GM12878 (cell line): ENCODE data around the gene TPK1.

Experiments used
- CEBPZ ChIP-seq: fragments of 150-350 bp; IDR thresholded peaks from 2 replicates; pipeline ENCODE4 v1.6.1; 2016; ENCODE audit warnings: low read depth, low read length
- CTCF ChIP-seq, 3 experiments: IDR thresholded peaks in 2 of 3; conservative IDR thresholded peaks in 1 of 3; 2 replicates each; pipeline ENCODE4 v1.5.1; 2011; ENCODE audit warnings: low read depth in 3 of 3, low read length in 3 of 3, mild to moderate bottlenecking in 3 of 3, control low read depth in 2 of 3, moderate library complexity in 2 of 3, inconsistent platforms in 1 of 3, mixed read lengths in 1 of 3; ENCODE audit not compliant: control insufficient read depth in 2 of 3, insufficient read depth in 1 of 3; ENCODE audit errors: extremely low read depth in 1 of 3
- IKZF1 ChIP-seq: fragments of 450-650 bp; conservative IDR thresholded peaks from 2 replicates; pipeline ENCODE4 v1.6.1; 2017; ENCODE audit warnings: antibody characterized with exemption, mild to moderate bottlenecking
- POLR2AphosphoS5 ChIP-seq: IDR thresholded peaks from 2 replicates; pipeline ENCODE4 v1.6.1; 2011; ENCODE audit warnings: mild to moderate bottlenecking, low read length, inconsistent platforms
- SP1 ChIP-seq: IDR thresholded peaks from one replicate; pipeline ENCODE4 v1.6.1; 2011; ENCODE audit warnings: low read depth, low read length
- TF ChIP-seq, protein P1 (sequence below): IDR thresholded peaks from 2 replicates; pipeline ENCODE4 v1.6.1; 2012; ENCODE audit warnings: low read length, inconsistent platforms

DNA sequence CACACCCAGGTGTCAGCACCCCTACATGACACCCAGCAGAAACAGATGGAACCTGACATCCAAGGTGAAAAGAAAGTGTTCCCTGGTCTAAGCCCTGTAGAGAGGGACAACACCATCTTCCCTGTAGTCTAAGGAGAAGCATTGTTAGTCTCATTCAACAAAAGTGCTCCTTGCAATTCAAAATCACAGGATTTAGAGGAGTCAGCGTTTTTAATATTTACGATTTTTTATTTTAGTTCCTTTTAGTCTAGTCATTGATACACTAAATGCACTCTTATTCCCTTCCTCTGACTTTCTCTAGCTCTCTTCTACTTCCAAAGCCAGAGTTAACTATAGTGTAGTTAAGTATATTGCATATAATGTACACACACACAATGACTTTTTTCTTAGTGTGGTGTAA is 163.0 kb downstream of the TPK1 start:
- no peak for TF ChIP-seq CTCF (IDR thresholded peaks at IDR 0.05 in 2 of 3, conservative IDR thresholded peaks at IDR 0.05 in 1 of 3; ENCODE audit: control insufficient read depth in 2 of 3, extremely low read depth in 1 of 3, insufficient read depth in 1 of 3, low read depth in 3 of 3, low read length in 3 of 3)
- TF ChIP-seq CEBPZ, result no peak
- TF ChIP-seq IKZF1, result no peak
- TF ChIP-seq POLR2AphosphoS5, result no peak
- no peak for TF ChIP-seq SP1
- TF ChIP-seq, protein P1, sequence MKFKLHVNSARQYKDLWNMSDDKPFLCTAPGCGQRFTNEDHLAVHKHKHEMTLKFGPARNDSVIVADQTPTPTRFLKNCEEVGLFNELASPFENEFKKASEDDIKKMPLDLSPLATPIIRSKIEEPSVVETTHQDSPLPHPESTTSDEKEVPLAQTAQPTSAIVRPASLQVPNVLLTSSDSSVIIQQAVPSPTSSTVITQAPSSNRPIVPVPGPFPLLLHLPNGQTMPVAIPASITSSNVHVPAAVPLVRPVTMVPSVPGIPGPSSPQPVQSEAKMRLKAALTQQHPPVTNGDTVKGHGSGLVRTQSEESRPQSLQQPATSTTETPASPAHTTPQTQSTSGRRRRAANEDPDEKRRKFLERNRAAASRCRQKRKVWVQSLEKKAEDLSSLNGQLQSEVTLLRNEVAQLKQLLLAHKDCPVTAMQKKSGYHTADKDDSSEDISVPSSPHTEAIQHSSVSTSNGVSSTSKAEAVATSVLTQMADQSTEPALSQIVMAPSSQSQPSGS, result no peak
